ENCODE data around the gene TNFSF15. TPM values are rescaled to one million over a fixed set of nuclear protein-coding genes. Genes with fewer than 3 reads are reported as not detected.
A peak's percentile ranks its signal among the peaks of the same experiment; 100 is the strongest.

Gene TNFSF15
- total RNA-seq, 1 donor from 2014 or later, result 2.0 TPM

DNA sequence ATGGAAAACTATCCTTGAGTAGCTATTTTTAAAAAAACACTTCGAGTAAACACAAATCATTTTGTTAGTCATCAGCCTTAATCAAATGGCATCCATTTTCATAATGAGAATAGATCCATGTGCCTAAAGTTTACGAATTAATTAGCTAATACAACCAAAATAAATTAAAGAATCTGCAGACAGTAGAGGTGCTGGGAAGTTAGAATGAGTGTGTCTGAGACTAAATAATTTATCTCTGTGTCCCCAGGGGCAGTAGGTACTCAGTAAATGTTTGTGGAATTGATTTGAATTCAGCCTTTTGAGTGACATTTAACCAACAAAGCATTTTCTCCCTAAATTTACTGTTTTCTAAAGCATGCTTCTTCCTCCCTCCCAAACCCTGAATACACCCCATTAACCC lies 18.6 kb downstream of the TNFSF15 start:
- DNase-seq, result no peak

GRCh38 chr9:114785866-114786650 lies 19.8 kb downstream of the TNFSF15 start:
- peak; percentile 70 for DNase-seq

GRCh38 chr9:114784721-114785279 lies 21.0 kb downstream of the TNFSF15 start:
- DNase-seq, result no peak

- DNase-seq, result no peak
Observed at GRCh38 chr9:114782586-114782985, 23.3 kb downstream of the TNFSF15 start.

DNA sequence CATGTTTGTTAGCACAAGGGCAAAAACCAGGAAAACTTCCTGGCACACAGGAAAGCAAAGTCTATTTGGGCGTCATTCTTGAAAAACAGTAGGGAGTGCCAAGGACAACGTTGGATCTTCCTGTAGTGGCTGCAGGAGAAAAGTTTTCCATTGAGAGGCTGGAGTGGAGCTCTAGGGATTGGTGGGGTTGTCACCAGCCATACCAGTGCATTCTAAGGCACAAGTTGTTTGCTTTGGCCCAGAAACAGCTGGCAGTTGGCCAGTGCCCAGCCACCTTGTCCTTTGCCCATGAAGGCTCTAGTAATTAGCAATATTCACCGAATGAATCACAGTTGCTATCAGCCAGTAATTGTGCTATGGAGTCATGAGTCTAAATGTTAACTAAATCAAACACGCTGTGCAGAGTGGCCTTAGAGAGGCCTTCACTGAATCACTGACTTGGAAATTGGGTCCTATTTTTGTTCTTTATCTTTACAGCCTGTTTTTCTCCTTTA lies 26.4 kb downstream of the TNFSF15 start:
- DNase-seq, result peak; percentile 97

DNA sequence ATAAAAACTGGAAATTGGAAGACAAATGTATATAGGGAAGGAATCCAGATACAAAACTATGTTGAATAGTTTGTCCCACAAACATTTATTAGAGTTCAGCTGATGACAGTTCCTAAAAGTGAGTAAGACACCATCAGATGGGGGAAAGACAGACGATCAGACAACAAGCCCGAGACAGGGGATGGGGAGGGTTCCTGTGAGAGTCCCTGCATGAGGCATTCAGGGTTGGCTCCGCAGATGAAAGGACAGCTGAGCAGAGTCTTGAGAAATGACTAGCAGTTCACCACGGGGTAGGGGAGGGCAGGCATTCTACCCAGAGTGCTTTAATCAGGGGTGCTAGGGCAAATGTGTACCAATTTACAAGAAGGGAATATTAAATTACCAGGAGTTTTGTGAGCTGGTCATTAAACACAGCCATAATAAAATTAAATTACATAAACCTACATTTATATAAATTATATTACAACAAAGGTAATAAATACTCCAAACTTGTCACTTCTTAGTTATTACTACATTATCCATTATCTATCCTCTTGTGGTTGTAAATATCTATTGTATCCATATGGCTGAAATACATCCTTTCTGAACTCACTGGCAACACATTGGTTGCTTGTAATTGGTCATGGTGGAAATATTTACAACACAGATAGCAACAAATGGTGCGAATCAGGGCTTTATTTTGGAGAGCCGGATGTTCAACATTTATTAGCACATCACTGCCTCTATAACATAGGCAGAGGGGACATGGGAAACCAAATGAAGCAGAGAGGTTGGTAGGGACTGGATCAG lies 27.8 kb downstream of the TNFSF15 start:
- DNase-seq, result peak; percentile 51

GRCh38 chr9:114776683-114777399 lies 29.0 kb downstream of the TNFSF15 start:
- no peak for DNase-seq

GRCh38 chr9:114775981-114776380 lies 29.9 kb downstream of the TNFSF15 start:
- DNase-seq, result no peak

DNA sequence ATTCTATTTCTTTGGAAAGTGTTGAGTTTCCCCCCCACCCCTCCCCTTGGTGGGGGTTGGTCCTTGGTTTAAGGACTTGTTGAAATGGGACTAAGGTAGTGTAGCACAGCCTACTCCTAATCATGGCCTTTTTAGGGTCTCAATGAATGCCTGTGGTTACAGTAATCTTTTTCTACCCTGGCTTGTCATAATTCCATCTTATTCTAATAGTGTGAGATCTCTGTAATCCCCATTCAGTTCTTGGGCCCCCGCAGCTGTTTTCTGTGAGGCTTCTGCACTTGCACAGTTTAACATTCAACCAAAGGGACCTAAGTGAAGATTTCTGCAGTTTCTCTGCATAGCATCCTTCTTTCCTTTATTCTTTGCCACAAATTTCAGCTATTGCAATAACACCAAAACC lies 30.7 kb downstream of the TNFSF15 start:
- no peak for DNase-seq

DNA sequence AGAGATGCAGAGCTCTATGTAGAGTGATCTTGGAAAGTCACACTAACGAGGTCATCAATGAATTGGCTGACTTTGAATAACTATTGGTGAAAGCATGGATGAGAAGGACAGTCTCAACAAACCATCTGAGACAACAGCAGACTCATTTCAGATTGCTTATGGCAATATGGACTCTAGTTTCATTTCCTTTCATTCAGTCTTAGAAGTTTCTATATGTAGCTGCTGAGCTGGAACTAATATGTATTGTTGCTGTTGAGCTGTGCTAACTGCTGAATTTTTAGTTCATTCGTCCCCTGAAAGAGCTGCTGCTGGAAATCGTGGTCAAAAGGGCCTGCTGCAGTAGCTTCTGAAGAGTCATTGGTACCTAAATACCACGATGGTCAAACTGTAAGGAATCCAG lies 31.3 kb downstream of the TNFSF15 start:
- DNase-seq, result no peak

DNA sequence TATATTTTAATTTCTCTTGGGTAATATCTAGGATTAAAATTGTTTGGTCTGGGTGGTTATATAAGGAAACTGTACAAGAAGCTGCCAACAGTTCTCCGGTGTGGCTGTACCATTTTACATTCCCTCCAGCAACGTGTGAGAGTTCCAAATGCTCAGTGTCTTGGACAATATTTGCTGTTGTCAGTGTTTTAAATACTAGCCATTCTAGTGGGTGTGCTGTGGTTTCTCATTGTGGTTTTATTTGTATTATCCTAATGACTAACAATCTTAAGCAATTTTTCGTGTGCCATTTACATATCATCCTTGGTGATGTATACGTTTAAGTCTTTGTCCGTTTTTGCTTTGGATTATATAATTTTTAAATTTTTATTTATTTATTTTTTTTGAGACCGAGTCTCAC lies 34.0 kb downstream of the TNFSF15 start:
- no peak for DNase-seq

DNA sequence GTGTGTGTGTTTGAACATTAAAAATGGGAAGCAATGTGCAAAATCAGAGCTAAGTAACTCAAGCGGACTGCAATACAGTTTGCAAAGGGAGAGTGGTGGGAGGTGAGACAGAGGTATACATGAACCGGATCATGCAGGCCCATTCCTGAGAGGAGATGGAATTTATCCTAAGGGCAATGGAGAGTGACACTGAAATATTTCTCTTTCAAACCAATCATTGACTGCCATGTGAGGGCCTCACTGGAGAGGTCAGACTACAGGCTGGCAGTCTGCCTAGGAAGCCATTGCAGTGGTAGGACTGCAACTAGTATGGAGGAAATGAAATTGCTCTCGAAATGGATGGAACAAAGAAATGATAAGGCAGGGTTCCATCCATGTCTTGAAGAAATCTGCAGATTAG lies 34.8 kb downstream of the TNFSF15 start:
- DNase-seq, result no peak

- no peak for DNase-seq
Observed at GRCh38 chr9:114769624-114770023, 36.2 kb downstream of the TNFSF15 start.

- DNase-seq, result no peak
Observed at GRCh38 chr9:114763220-114763619, 42.6 kb downstream of the TNFSF15 start.

DNA sequence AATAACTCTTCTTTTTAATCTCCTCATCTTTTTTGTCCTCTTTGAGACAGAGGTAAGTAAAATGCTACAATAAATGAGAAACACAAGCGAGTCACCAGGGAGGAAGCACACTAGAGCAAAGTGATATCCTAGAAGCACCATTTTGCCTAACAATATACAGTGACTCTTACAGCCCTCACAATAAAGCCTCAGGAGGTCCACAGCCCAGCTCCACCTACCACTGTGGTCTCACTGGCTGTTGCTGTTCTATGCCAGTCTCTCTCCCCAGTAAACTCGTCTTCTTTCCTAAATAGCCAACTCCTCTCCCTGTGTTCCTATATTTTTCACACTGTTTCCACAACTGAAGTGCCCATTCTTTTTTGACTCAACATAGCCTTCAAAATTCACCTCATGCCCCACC lies 44.3 kb downstream of the TNFSF15 start:
- DNase-seq, result no peak

DNA sequence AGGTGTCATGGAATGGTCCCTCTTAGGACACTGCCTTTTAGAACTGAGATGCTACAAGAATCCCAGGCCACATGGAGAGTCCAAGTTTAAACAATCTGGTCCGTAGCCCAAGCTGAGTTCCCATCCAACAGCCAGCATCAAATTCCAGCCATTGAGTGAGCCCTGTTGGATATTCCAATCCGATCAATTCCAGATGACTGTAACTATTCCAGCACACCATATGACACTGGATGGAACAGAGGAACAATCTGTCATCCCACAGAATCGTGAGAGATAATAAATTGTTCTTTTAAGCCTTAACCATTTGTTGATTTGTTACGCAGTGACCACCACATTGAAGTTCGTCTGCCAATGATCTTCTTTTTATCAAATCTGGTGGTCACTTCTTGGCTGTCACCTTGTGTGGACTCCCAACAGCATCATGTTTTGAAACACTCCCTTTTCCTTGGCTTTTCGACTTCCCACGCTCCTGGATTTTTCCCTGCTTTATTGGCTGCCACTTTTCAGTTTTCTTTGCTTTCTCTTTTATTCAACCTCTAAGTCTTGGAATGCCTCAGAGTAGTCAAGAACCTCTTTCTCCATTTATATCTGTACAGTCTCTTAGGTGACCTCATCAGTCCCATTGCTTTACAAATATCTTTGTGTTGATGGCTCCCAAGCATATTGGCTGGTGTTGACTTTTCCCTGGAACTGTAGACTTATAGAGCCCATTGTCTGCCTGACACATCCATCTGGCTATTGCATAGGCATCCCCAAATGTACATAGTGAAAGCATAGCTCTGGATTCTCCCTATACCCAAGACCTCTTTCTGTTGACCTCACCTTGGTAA lies 46.1 kb downstream of the TNFSF15 start:
- no peak for DNase-seq

- DNase-seq, result no peak
Observed at GRCh38 chr9:114757984-114758383, 47.9 kb downstream of the TNFSF15 start.

- no peak for DNase-seq
Observed at GRCh38 chr9:114757395-114757794, 48.4 kb downstream of the TNFSF15 start.

- no peak for DNase-seq
Observed at GRCh38 chr9:114756920-114757319, 48.9 kb downstream of the TNFSF15 start.

DNA sequence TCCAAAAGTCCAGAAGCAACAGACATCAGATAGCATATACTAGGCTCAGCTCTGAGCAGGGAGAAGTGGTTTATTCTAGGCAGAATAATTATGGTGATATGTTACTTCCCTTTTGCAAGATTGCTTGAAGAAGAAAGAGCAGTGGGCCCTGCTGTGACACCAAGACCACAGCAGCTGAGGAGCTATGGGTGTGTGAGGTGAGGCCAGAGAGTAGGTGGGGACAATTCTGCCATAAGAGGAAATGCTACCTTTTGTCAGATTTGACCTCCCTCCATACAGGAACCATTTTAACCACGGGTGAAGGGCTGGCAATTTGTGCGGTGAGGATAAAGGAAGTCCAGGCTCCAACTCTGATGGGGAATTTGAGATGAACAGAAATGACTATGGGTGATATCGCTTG lies 51.3 kb downstream of the TNFSF15 start:
- DNase-seq, result no peak

- no peak for DNase-seq
Observed at GRCh38 chr9:114746591-114747346, 59.1 kb downstream of the TNFSF15 start.

Measured in dermis blood vessel endothelial cell (primary cell).